ENCODE measurements around the gene TNFRSF9. TPM values are rescaled to one million over a fixed set of nuclear protein-coding genes. Genes with fewer than 3 reads are reported as not detected.
A peak's percentile ranks its signal among the peaks of the same experiment; 100 is the strongest.

Gene TNFRSF9
- total and polyA plus RNA-seq, 2 experiments from 2014 or later = not detected

DNA sequence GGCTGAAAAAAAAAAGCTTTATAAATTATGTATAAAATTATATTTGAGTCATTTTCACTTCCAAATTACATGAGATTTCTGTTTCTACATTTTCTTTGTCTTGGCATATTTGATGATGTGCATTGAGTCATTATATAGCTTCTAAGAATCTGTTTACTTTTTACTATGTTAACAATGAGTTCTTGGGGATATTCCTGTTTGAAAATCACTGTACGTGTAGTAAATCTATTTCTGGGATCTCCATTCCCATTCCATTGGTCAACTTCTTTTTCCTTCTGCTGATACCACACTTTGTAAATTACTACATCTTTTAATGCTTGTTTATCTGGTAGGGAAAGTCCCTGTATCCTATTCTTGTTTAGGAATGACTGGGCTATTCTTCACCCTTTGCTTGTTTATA lies 43.6 kb downstream of the TNFRSF9 start:
- no peak overlapping the region for H3K4me3 ChIP-seq

DNA sequence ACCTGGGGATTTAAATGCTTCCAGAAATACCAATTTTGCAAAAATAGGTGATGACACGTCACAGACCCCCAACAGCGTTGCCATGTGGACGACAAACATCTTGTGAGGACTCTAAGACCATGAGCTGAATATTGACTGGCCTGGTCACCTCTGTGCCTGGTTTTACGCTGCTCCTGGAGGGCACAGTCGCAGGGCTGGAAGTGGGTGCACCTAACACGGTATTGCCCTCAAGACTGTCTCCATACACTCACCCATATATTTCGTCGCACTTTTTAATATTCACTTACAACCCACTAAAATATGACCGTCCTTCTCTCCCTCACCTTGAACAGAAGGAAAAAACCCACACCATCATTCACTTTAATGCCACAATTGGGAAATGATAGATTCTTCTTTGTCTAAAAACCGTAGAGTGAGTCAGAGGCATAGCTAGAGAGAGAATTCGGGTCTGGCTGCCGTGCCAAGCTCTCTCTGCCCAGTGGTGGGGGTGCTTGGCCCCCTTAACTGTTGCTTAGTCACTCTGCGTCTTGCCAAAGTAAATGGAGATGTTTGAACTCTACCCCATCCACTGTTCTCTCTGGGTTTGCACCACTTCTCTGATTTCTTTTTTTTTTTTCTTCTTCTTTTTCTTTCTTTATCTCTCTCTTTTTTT lies 47.0 kb downstream of the TNFRSF9 start:
- peak in 1 of 2 donors; percentile 89 for DNase-seq (ENCODE audit: low read depth in 1 of 2, low spot score in 1 of 2)
- H3K27me3 ChIP-seq = no peaks in the 10 kb centered on the region
- H3K9me3 ChIP-seq (ENCODE audit: low read depth) = no peaks in the 10 kb centered on the region
- no peaks in the 10 kb centered on the region for H3K36me3 ChIP-seq
- H3K4me3 ChIP-seq = no peak overlapping the region
- no peaks in the 10 kb centered on the region for H3K4me1 ChIP-seq (ENCODE audit: low read depth)
- TF ChIP-seq, protein P1, sequence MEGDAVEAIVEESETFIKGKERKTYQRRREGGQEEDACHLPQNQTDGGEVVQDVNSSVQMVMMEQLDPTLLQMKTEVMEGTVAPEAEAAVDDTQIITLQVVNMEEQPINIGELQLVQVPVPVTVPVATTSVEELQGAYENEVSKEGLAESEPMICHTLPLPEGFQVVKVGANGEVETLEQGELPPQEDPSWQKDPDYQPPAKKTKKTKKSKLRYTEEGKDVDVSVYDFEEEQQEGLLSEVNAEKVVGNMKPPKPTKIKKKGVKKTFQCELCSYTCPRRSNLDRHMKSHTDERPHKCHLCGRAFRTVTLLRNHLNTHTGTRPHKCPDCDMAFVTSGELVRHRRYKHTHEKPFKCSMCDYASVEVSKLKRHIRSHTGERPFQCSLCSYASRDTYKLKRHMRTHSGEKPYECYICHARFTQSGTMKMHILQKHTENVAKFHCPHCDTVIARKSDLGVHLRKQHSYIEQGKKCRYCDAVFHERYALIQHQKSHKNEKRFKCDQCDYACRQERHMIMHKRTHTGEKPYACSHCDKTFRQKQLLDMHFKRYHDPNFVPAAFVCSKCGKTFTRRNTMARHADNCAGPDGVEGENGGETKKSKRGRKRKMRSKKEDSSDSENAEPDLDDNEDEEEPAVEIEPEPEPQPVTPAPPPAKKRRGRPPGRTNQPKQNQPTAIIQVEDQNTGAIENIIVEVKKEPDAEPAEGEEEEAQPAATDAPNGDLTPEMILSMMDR (IDR thresholded peaks at IDR 0.05; ENCODE audit: low read depth, low read length) = no peak
- H3K27ac ChIP-seq = no peak overlapping the region

More for the DNA sequence above, 43.6 kb downstream of the TNFRSF9 start:
- no peaks in the 10 kb centered on the region for H3K9me3 ChIP-seq (ENCODE audit: low read depth)
- no peaks in the 10 kb centered on the region for H3K27me3 ChIP-seq
- no peaks in the 10 kb centered on the region for H3K4me1 ChIP-seq (ENCODE audit: low read depth)
- TF ChIP-seq, protein P1 (IDR thresholded peaks at IDR 0.05; ENCODE audit: low read depth, low read length) = no peak
- no peak for DNase-seq (ENCODE audit: low read depth in 1 of 2, low spot score in 1 of 2)
- no peaks in the 10 kb centered on the region for H3K36me3 ChIP-seq
- H3K27ac ChIP-seq = no peak overlapping the region

DNA sequence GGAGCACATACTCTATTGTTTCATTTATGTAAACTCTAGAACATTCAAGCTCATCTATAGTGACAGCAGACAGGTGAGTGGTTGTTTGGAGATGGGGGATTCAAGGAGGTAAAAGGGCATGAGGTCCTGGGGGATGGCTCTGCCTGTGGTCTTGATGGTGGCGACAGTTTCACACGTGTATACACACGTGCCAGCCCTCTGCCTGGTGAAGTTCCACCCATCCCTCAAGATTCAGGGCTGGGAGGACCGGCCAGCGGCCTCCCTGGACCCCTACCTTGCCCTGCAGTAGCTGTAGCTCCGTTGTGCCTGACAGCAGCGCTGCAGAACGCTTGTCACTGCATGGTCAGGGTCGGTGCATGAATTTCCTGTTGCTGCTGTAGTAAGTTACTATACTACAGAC lies 48.8 kb downstream of the TNFRSF9 start:
- no peak overlapping the region for H3K27ac ChIP-seq
- H3K36me3 ChIP-seq = no peaks in the 10 kb centered on the region
- H3K27me3 ChIP-seq = no peaks in the 10 kb centered on the region
- no peaks in the 10 kb centered on the region for H3K4me1 ChIP-seq (ENCODE audit: low read depth)
- H3K4me3 ChIP-seq = no peak overlapping the region
- TF ChIP-seq, protein P1 (IDR thresholded peaks at IDR 0.05; ENCODE audit: low read depth, low read length) = no peak
- H3K9me3 ChIP-seq (ENCODE audit: low read depth) = no peaks in the 10 kb centered on the region
- DNase-seq (ENCODE audit: low read depth in 1 of 2, low spot score in 1 of 2) = no peak

DNA sequence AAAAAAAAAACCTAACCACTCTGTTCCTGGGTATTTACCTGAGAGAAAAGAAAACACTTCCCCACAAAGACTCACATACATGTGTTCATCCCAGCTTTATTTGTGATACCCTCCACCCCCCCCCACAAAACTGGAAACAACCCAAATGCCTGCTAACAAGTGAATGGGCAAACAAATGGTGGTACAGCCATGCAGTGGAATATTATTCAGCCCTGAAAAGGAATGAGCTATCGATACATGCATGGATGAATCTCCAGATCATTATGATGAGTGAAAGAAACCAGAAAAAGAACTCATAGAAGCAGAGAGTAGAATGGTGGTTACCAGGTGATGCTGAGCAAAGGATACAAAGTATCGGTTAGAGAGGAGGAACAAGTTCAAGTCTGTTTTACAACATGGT lies 49.8 kb downstream of the TNFRSF9 start:
- H3K36me3 ChIP-seq = no peaks in the 10 kb centered on the region
- no peaks in the 10 kb centered on the region for H3K27me3 ChIP-seq
- DNase-seq (ENCODE audit: low read depth in 1 of 2, low spot score in 1 of 2) = no peak
- H3K27ac ChIP-seq = no peak overlapping the region
- H3K9me3 ChIP-seq (ENCODE audit: low read depth) = no peaks in the 10 kb centered on the region
- TF ChIP-seq, protein P1 (IDR thresholded peaks at IDR 0.05; ENCODE audit: low read depth, low read length) = no peak
- no peak overlapping the region for H3K4me3 ChIP-seq
- H3K4me1 ChIP-seq (ENCODE audit: low read depth) = no peaks in the 10 kb centered on the region

DNA sequence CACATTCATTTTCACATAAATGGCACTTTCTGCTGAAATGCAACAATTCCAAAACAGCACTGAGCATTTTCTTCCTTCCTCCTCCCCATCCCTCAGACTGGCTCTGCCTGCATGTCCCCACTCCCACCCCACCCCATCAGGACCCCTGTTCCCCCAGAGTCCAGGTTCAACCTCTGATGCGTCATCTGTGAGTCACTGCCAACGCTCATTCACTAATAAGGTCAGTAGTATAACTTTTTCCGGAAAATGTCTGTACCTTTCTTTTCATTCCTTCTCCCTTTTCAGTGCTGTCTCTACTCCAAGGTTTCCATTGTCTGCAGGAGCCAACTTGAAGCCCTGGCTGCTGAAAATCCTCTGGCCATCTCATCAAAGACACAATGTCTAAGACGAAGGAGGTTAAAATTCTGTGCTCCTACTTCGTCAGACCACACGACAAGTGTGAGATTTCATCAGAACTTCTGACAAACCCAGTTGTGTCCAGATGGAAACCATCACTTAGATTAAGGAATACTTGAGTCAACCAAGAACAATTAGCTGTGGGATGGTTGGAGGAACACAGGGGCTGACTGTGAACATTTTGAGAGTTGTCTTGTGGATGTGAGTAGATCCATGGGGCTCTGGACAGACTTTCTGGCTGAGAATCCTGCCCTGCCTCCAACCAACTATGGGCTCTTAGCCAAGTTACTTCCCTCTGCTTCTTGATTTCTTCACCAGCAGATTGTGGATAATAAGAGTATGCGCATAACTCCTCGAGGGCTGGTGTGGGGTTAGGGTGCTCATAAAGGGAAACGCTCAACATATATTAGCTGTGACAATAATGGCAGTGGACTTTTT lies 52.2 kb downstream of the TNFRSF9 start:
- no peaks in the 10 kb centered on the region for H3K9me3 ChIP-seq (ENCODE audit: low read depth)
- DNase-seq (ENCODE audit: low read depth in 1 of 2, low spot score in 1 of 2) = peak in 1 of 2 donors; percentile 97
- TF ChIP-seq, protein P1 (IDR thresholded peaks at IDR 0.05; ENCODE audit: low read depth, low read length) = no peak

More for the DNA sequence above, 52.2 kb downstream of the TNFRSF9 start:
- Histone ChIP-seq H3K27ac (no peak overlapping the region), H3K4me3 (no peak overlapping the region), H3K4me1 (ENCODE audit: low read depth) (no peaks in the 10 kb centered on the region), H3K27me3 (no peaks in the 10 kb centered on the region), H3K36me3 (no peaks in the 10 kb centered on the region)
